Measurements from ENCODE around the gene FAM234B. TPM values are rescaled to one million over a fixed set of nuclear protein-coding genes. Genes with fewer than 3 reads are reported as not detected.

FAM234B gene
- total RNA-seq, 1 experiment from 2014 or later = 25.9 TPM

GRCh38 chr12:13121568-13121967 lies 77.4 kb downstream of the FAM234B start (continued):
- TF ChIP-seq PRDM15 (CRISPR knock-in tag; IDR thresholded peaks at IDR 0.05) (no peak), ZNF396 (CRISPR knock-in tag; IDR thresholded peaks at IDR 0.05; ENCODE audit: borderline replicate concordance) (no peak), ZNF416 (CRISPR knock-in tag; IDR thresholded peaks at IDR 0.05) (no peak), FOXP1 (CRISPR knock-in tag; IDR thresholded peaks at IDR 0.05; ENCODE audit: borderline replicate concordance) (no peak), SMAD4 (CRISPR knock-in tag; IDR thresholded peaks at IDR 0.05) (no peak), GRHL2 (CRISPR knock-in tag; IDR thresholded peaks at IDR 0.05; ENCODE audit: insufficient replicate concordance, severe bottlenecking) (no peak)

- Mint-ChIP-seq H3K4me3 (no peak overlapping the region), H3K4me1 (peaks cover 8% of the 10 kb centered on the region), H3K36me3 (no peaks in the 10 kb centered on the region), H3K27ac (no peak overlapping the region), H3K9me3 (no peaks in the 10 kb centered on the region), H3K27me3 (ENCODE audit: low read depth) (no peaks in the 10 kb centered on the region)
- CTCF ChIA-PET = interaction anchor here (1.0 to 1.5 kb wide), 2 partner anchors 9 to 87 kb away, joined by 4 to 5 read pairs; no protein-coding TSS in a partner anchor
- DNase-seq (ENCODE audit: low spot score) = no peak
- TF ChIP-seq ATF2 (CRISPR knock-in tag; IDR thresholded peaks at IDR 0.05; ENCODE audit: borderline replicate concordance, low read depth) (no peak), GTF2I (CRISPR knock-in tag; conservative IDR thresholded peaks at IDR 0.05) (no peak), FOXP4 (CRISPR knock-in tag; IDR thresholded peaks at IDR 0.05) (no peak), STAT6 (CRISPR knock-in tag; conservative IDR thresholded peaks at IDR 0.05; ENCODE audit: low read depth) (no peak), ZNF263 (CRISPR knock-in tag; IDR thresholded peaks at IDR 0.05; ENCODE audit: low read depth) (no peak), CREB1 (CRISPR knock-in tag; IDR thresholded peaks at IDR 0.05) (no peak), ZNF671 (CRISPR knock-in tag; IDR thresholded peaks at IDR 0.05) (no peak), ATF1 (CRISPR knock-in tag; IDR thresholded peaks at IDR 0.05) (no peak), NFYB (CRISPR knock-in tag; conservative IDR thresholded peaks at IDR 0.05; ENCODE audit: low read depth) (no peak), SP1 (CRISPR knock-in tag; conservative IDR thresholded peaks at IDR 0.05) (no peak), ZNF317 (CRISPR knock-in tag; IDR thresholded peaks at IDR 0.05; ENCODE audit: borderline replicate concordance, low read depth) (no peak), E2F4 (CRISPR knock-in tag; IDR thresholded peaks at IDR 0.05; ENCODE audit: borderline replicate concordance, low read depth) (no peak), ZNF396 (CRISPR knock-in tag; IDR thresholded peaks at IDR 0.05; ENCODE audit: borderline replicate concordance) (no peak), SMAD3 (CRISPR knock-in tag; IDR thresholded peaks at IDR 0.05; ENCODE audit: borderline replicate concordance) (no peak), OVOL2 (CRISPR knock-in tag; IDR thresholded peaks at IDR 0.05; ENCODE audit: borderline replicate concordance) (no peak), MXD4 (CRISPR knock-in tag; IDR thresholded peaks at IDR 0.05; ENCODE audit: borderline replicate concordance) (no peak), FOXJ3 (CRISPR knock-in tag; IDR thresholded peaks at IDR 0.05; ENCODE audit: borderline replicate concordance) (no peak), CREM (CRISPR knock-in tag; IDR thresholded peaks at IDR 0.05) (no peak)
- POLR2A ChIA-PET = no interaction called here
- peak; percentile 41 for ATAC-seq
Observed at GRCh38 chr12:13124656-13125505, 80.7 kb downstream of the FAM234B start.

Data from WTC11 (cell line).